ENCODE measurements around the gene RAB40B. TPM values are rescaled to one million over a fixed set of nuclear protein-coding genes. Genes with fewer than 3 reads are reported as not detected.

The RAB40B gene
- total RNA-seq, 2 donors from 2014 or later: 1.7 to 2.8 TPM

DNA sequence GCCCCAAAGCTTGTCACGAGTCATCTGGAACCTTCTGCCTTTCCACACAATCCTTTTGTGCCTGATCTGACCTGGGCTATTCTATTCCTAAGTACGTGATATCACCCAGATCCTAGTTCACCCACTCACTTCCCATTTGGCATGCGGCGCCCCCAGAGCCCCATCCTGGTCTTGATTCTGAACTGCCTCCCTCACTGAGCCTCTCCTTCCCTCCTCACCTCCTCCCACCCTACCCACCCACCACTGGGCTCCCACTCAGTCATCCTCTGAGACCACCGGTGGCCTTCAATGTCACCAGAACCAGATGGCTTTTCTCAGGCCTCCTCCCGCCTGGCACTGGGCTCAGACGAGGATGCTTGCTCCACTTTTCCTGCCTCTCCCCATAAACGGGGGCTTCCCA is 68.8 kb downstream of the RAB40B start:
- ATAC-seq (no peak), DNase-seq (ENCODE audit: low spot score in 2 of 2) (no peak)
- peaks cover 0 to 26% of the 10 kb centered on the region in 2 donors for H3K36me3 Mint-ChIP-seq
- H3K9me3 Mint-ChIP-seq: no peaks in the 10 kb centered on the region
- H3K27ac Mint-ChIP-seq: peak overlapping the region in 1 of 2 donors; percentile 58

DNA sequence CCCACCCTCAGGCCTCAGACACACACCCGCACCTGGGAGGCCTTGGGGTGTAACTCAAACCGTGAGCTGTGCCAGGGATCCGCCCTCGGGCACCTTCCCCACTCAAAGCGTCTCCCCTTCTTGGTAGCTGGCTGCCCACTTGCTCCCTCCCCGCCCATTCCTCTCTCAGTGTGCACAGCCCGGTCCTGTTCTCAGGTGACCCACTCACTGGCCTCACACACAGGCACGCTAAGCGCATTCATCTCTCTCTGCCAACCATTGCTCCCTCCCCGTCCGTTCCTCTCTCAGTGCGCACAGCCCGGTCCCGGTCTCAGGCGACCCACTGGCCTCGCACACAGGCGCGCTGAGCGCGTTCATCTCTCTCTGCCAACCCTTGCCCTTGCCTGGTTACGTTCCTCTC is 71.1 kb downstream of the RAB40B start:
- peak overlapping the region in 1 of 2 donors; percentile 88 for H3K27ac Mint-ChIP-seq
- ATAC-seq (no peak), DNase-seq (ENCODE audit: low spot score in 2 of 2) (no peak)
- H3K9me3 Mint-ChIP-seq: no peaks in the 10 kb centered on the region
- H3K36me3 Mint-ChIP-seq: peaks cover 0 to 28% of the 10 kb centered on the region in 2 donors

GRCh38 chr17:82623707-82624106 is 74.8 kb downstream of the RAB40B start:
- no peak for DNase-seq (ENCODE audit: low spot score in 2 of 2)
- no peaks in the 10 kb centered on the region for H3K9me3 Mint-ChIP-seq
- H3K36me3 Mint-ChIP-seq: peaks cover 0 to 35% of the 10 kb centered on the region in 2 donors
- ATAC-seq: no peak
- H3K27ac Mint-ChIP-seq: no peak overlapping the region

DNA sequence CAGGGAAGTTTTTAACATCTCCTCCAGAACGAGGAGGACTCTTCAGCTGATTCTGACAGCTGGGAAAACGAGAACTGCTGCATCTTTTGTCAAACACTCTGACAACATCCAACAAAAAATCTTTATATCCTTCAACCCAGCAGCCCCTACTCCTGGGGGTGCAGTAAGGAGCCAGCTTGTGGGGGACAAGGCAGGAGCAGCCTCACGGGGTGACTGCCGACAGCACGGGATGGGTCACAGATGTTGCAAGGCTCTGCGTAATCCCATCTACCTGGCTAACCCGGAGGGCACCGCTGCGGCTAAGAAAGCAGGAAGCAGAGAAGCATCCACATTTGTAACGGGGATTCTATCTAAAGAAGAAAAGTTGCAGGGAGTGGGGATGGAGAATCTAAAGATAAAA is 78.9 kb downstream of the RAB40B start:
- DNase-seq (ENCODE audit: low spot score in 2 of 2): no peak
- Mint-ChIP-seq H3K36me3 (peaks cover 6 to 17% of the 10 kb centered on the region in 2 donors), H3K9me3 (no peaks in the 10 kb centered on the region), H3K27ac (no peak overlapping the region)
- ATAC-seq: no peak

DNA sequence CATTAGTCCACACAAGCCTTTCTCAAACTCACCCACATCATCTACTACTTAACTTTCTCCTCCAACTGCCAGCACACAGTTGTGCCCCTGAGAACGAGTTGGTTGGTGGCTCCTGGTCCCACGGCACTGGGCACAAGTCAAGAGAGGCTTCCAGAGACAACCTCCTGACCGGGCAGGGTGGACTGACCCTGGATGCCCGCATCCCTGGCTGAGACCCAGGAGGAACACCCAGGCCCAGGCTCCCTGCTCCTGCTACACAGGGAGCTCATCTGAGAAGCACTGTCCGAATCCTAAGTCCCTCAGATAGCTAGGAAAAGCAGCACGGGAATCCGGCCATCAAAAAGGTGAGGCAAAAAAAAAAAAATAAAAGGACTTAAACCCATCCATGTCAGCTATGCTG is 79.3 kb downstream of the RAB40B start:
- ATAC-seq (no peak), DNase-seq (ENCODE audit: low spot score in 2 of 2) (no peak)
- peak overlapping the region in 1 of 2 donors; percentile 76 for H3K27ac Mint-ChIP-seq
- peaks cover 6 to 15% of the 10 kb centered on the region in 2 donors for H3K36me3 Mint-ChIP-seq
- H3K9me3 Mint-ChIP-seq: no peaks in the 10 kb centered on the region

DNA sequence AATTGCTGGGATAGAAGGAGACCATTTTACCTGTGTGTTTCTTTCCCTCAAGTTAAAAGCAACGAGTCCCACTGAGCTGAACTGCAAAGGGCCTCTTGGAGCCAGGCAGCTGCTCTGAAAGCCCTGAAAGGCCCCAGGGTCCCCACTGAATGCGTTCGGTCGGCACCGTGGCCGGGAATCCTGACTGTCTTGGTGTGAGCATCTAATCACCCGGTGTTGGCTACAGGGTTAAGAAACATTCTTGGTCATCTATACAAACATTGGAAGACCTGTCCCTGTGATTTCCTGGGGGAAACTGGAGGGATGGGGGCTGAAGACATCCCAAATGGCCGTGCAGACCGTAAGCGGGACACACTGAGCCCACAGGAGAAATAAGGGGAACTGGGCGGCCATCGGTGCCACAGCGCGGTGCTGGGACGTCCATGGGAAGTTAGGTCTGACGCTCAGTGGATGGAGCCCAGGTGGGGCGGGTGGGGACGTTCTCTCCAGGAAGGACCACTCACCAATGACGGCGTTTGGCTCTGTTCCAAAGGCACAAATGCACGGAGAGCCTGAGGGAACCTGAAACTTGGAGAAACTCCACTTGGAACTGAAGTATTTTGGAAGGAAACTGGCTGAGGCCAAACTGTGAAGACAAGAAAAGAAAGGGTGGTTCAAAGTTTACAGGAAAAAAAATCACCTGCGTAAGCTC is 82.3 kb downstream of the RAB40B start:
- DNase-seq (ENCODE audit: low spot score in 2 of 2): no peak
- ATAC-seq: no peak
- Mint-ChIP-seq H3K9me3 (no peaks in the 10 kb centered on the region), H3K27ac (no peak overlapping the region), H3K36me3 (peaks cover 6 to 20% of the 10 kb centered on the region in 2 donors)

DNA sequence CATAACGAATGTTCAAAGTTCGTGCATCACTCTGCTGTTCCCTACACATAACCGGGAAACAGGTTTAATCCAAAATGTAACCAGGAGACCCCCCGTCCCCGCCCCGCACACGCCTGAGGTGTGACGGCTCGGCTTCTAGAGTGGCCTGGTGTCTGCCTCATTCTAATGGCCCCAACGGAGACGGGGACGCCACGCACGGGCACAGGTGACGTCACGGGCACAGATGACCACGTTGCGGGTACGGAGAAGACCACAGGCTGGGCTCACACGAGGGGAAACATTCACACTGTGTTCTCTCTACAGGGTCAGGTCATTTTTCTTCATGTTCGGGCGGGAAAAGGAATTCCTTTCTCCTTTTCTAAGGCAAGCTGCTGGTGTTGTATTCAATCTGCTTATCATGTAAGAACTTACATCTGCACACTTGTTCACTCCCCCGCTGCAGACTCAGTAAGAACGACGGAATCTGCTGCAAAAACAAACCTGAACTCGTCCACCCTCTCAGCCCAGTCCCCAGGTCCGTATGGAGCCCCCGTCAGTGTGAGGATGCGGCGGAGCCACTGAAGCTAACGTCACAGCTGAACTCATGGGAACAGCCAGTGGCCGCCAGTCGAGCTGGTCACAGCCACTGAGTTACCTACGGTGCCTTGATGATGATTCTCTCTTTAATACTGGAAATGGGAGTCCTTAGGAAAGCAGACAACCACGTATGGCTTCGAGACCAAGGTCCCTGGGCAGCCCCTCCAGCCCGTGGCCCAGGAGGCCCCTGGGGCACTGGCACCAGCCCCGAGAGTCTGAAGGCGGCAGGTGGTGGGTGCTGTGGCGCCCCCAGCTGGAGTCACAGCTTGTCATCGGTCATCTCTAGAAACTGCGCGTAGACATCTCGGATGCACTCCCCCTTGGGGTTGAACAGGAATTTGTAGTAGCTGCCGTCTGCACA is 83.1 kb downstream of the RAB40B start:
- ATAC-seq (no peak), DNase-seq (ENCODE audit: low spot score in 2 of 2) (no peak)
- no peak overlapping the region for H3K27ac Mint-ChIP-seq
- H3K36me3 Mint-ChIP-seq: peaks cover 6 to 17% of the 10 kb centered on the region in 2 donors
- no peaks in the 10 kb centered on the region for H3K9me3 Mint-ChIP-seq

DNA sequence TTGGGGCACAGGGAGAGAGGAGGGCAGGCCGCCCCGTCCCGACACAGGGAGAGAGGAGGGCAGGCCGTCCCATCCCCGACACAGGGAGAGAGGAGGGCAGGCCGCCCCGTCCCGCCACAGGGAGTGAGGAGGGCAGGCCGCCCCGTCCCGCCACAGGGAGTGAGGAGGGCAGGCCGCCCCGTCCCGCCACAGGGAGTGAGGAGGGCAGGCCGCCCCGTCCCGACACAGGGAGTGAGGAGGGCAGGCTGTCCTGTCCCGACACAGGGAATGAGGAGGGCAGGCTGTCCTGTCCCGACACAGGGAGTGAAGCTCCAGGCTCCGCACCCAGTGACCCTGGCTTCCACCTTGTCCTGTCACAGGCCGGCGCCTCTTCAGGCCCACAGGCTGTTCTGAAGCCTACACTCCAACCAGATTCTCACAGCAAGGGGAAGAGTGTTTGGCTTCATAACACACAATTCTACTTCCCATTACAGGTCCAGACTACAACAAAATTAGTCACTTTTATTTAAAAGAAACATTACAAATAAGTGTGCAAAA is 84.3 kb downstream of the RAB40B start:
- Mint-ChIP-seq H3K9me3 (no peaks in the 10 kb centered on the region), H3K36me3 (peaks cover 6 to 25% of the 10 kb centered on the region in 2 donors), H3K27ac (peak overlapping the region in 1 of 2 donors; percentile 12)
- no peak for ATAC-seq
- DNase-seq (ENCODE audit: low spot score in 2 of 2): no peak

DNA sequence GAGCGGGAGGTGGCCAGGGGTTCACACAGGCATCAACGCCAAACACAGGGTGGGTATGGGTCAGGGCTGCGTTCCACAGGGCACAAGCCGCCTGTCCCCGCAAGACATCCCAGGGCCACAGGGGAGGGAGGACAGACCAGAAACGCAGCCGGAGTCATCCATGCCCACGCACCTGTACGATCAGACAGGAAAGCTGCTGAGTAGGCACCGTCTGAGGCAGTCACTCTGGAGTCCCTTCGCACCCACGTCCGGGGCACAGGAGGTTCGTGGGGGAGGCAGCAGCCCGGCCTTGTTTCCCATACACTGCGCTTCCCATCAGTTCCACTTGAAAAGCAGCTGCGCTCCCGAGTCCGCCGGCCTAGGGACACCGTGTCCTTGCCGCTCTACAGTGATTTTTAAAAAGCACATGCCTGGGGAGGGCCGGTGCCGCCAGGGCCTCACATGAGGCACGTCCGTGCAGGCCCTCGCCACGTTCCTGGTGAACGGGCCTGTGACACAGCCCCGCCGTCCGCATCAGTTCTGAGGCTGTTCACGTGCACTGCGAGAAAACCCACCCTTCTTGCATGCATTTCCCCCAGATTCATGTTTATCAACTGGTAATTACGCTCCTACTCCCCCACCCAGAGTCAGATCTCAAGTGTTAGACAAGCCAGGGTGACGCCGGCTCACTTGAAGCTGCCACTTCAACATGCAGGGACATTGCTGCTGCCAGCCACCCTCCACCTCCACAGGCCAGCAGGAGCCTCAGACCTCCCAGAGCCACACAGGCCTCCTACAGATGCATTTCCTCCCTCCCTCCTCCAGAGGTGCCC is 85.0 kb downstream of the RAB40B start:
- no peak for DNase-seq (ENCODE audit: low spot score in 2 of 2)
- ATAC-seq: peak; percentile 24 to 27
- H3K27ac Mint-ChIP-seq: peak overlapping the region in 1 of 2 donors; percentile 65
- peaks cover 6 to 19% of the 10 kb centered on the region in 2 donors for H3K36me3 Mint-ChIP-seq
- no peaks in the 10 kb centered on the region for H3K9me3 Mint-ChIP-seq

GRCh38 chr17:82611140-82612058 is 87.1 kb downstream of the RAB40B start:
- H3K36me3 Mint-ChIP-seq: peaks cover 6 to 21% of the 10 kb centered on the region in 2 donors
- H3K9me3 Mint-ChIP-seq: no peaks in the 10 kb centered on the region
- ATAC-seq (no peak), DNase-seq (ENCODE audit: low spot score in 2 of 2) (no peak)
- H3K27ac Mint-ChIP-seq: peak overlapping the region in 1 of 2 donors; percentile 30

- peak overlapping the region in 1 of 2 donors; percentile 52 for H3K27ac Mint-ChIP-seq
- H3K36me3 Mint-ChIP-seq: peaks cover 0 to 27% of the 10 kb centered on the region in 2 donors
- no peaks in the 10 kb centered on the region for H3K9me3 Mint-ChIP-seq
- ATAC-seq (no peak), DNase-seq (ENCODE audit: low spot score in 2 of 2) (no peak)
Observed at GRCh38 chr17:82609655-82610054, 88.8 kb downstream of the RAB40B start.

GRCh38 chr17:82608816-82609215 is 89.7 kb downstream of the RAB40B start:
- DNase-seq (ENCODE audit: low spot score in 2 of 2) (no peak), ATAC-seq (no peak)
- Mint-ChIP-seq H3K9me3 (no peaks in the 10 kb centered on the region), H3K27ac (no peak overlapping the region), H3K36me3 (peaks cover 0 to 36% of the 10 kb centered on the region in 2 donors)

GRCh38 chr17:82605939-82606600 is 92.4 kb downstream of the RAB40B start:
- Mint-ChIP-seq H3K9me3 (no peaks in the 10 kb centered on the region), H3K27ac (peak overlapping the region in 1 of 2 donors; percentile 77), H3K36me3 (peaks cover 0 to 51% of the 10 kb centered on the region in 2 donors)
- ATAC-seq (no peak), DNase-seq (ENCODE audit: low spot score in 2 of 2) (no peak)

Measured in activated naive CD4-positive, alpha-beta T cell treated with anti-CD3 and anti-CD28 coated beads, Interleukin-2, amount 50 U/mL, for 72 hours (primary cell).